ENCODE measurements around the gene CDYL. TPM values are rescaled to one million over a fixed set of nuclear protein-coding genes. Genes with fewer than 3 reads are reported as not detected.

The CDYL gene
- polyA plus RNA-seq, 3 donors = 2.9 to 21.2 (median 4.2) TPM

GRCh38 chr6:4728436-4728769, 47.8 kb upstream of the CDYL start:
- Histone ChIP-seq H4K20me1 (ENCODE audit: insufficient read depth, low read length) (no peaks in the 10 kb centered on the region), H3K9ac (ENCODE audit: insufficient read depth, low read length, poor library complexity, severe bottlenecking) (no peak overlapping the region), H2AFZ (ENCODE audit: insufficient read depth, low read depth, low read length, poor library complexity, severe bottlenecking) (no peak overlapping the region), H3K27ac (ENCODE audit: low read depth in 1 of 2, low read length in 2 of 2) (no peak overlapping the region), H3K9me3 (replicated peaks in 1 of 2; ENCODE audit: control insufficient read depth in 1 of 2, insufficient read depth in 1 of 2, low read length in 2 of 2) (no peaks in the 10 kb centered on the region), H3K27me3 (ENCODE audit: control insufficient read depth in 2 of 2, insufficient read depth in 2 of 2, low read length in 2 of 2) (no peaks in the 10 kb centered on the region), H3K36me3 (replicated peaks in 1 of 2; ENCODE audit: control insufficient read depth in 1 of 2, insufficient read depth in 2 of 2, low read length in 2 of 2) (no peaks in the 10 kb centered on the region), H3K79me2 (ENCODE audit: insufficient read depth, low read length) (no peaks in the 10 kb centered on the region), H3K4me1 (ENCODE audit: control insufficient read depth in 1 of 2, insufficient read depth in 2 of 2, low read length in 2 of 2) (no peaks in the 10 kb centered on the region), H3K4me2 (replicated peaks; ENCODE audit: extremely low read depth, low read length, poor library complexity, severe bottlenecking) (no peak overlapping the region), H3K4me3 (replicated peaks in 1 of 3; ENCODE audit: low read depth in 2 of 3, low read length in 3 of 3) (no peak overlapping the region)
- H3K27ac Mint-ChIP-seq = no peak overlapping the region
- H3K4me1 Mint-ChIP-seq = peaks cover 6% of the 10 kb centered on the region
- intact Hi-C loops (cut with micrococcal nuclease) = no loop called here
- peaks cover 0 to 3% (median 0%) of the 10 kb centered on the region in 7 donors for H3K9me3 Mint-ChIP-seq
- H3K36me3 Mint-ChIP-seq = no peaks in the 10 kb centered on the region
- 100% methylated on average over 3 of the region's 4 CpGs for WGBS (ENCODE audit: insufficient coverage)
- no peak overlapping the region for H3K4me3 Mint-ChIP-seq
- no peak for DNase-seq
- no peak for TF ChIP-seq CTCF (IDR thresholded peaks at IDR 0.05)
- peaks cover 1 to 3% (median 2%) of the 10 kb centered on the region in 3 donors for H3K27me3 Mint-ChIP-seq (ENCODE audit: low read depth in 3 of 3)

GRCh38 chr6:4728926-4729325, 47.3 kb upstream of the CDYL start:
- no peaks in the 10 kb centered on the region for H3K4me1 ChIP-seq (ENCODE audit: control insufficient read depth in 1 of 2, insufficient read depth in 2 of 2, low read length in 2 of 2)
- H3K36me3 ChIP-seq (replicated peaks in 1 of 2; ENCODE audit: control insufficient read depth in 1 of 2, insufficient read depth in 2 of 2, low read length in 2 of 2) = no peaks in the 10 kb centered on the region
- H3K27me3 ChIP-seq (ENCODE audit: control insufficient read depth in 2 of 2, insufficient read depth in 2 of 2, low read length in 2 of 2) = no peaks in the 10 kb centered on the region
- intact Hi-C loops (cut with micrococcal nuclease) = no loop called here
- DNase-seq = no peak
- Mint-ChIP-seq H3K4me3 (no peak overlapping the region), H3K27me3 (ENCODE audit: low read depth in 3 of 3) (peaks cover 1 to 3% (median 2%) of the 10 kb centered on the region in 3 donors), H3K27ac (peak overlapping the region in 1 of 7 donors; percentile 43), H3K36me3 (no peaks in the 10 kb centered on the region), H3K4me1 (peaks cover 6% of the 10 kb centered on the region), H3K9me3 (peaks cover 0 to 3% (median 0%) of the 10 kb centered on the region in 7 donors)
- WGBS (ENCODE audit: insufficient coverage) = 100% methylated on average over 1 of the region's 2 CpGs
- no peaks in the 10 kb centered on the region for H3K79me2 ChIP-seq (ENCODE audit: insufficient read depth, low read length)
- H3K4me3 ChIP-seq (replicated peaks in 1 of 3; ENCODE audit: low read depth in 2 of 3, low read length in 3 of 3) = no peak overlapping the region
- H4K20me1 ChIP-seq (ENCODE audit: insufficient read depth, low read length) = no peaks in the 10 kb centered on the region
- no peak overlapping the region for H3K9ac ChIP-seq (ENCODE audit: insufficient read depth, low read length, poor library complexity, severe bottlenecking)
- no peaks in the 10 kb centered on the region for H3K9me3 ChIP-seq (replicated peaks in 1 of 2; ENCODE audit: control insufficient read depth in 1 of 2, insufficient read depth in 1 of 2, low read length in 2 of 2)
- H2AFZ ChIP-seq (ENCODE audit: insufficient read depth, low read depth, low read length, poor library complexity, severe bottlenecking) = no peak overlapping the region
- TF ChIP-seq CTCF (IDR thresholded peaks at IDR 0.05) = no peak
- H3K4me2 ChIP-seq (replicated peaks; ENCODE audit: extremely low read depth, low read length, poor library complexity, severe bottlenecking) = no peak overlapping the region
- no peak overlapping the region for H3K27ac ChIP-seq (ENCODE audit: low read depth in 1 of 2, low read length in 2 of 2)
